ENCODE data around the gene LEKR1. TPM values are rescaled to one million over a fixed set of nuclear protein-coding genes. Genes with fewer than 3 reads are reported as not detected.

The LEKR1 gene
- total and polyA plus RNA-seq, 9 of the 15 experiments (the other 6 are each of a cell fraction or from before 2014, with no cell fraction given): 0.76 to 1.8 (median 1.2) TPM

DNA sequence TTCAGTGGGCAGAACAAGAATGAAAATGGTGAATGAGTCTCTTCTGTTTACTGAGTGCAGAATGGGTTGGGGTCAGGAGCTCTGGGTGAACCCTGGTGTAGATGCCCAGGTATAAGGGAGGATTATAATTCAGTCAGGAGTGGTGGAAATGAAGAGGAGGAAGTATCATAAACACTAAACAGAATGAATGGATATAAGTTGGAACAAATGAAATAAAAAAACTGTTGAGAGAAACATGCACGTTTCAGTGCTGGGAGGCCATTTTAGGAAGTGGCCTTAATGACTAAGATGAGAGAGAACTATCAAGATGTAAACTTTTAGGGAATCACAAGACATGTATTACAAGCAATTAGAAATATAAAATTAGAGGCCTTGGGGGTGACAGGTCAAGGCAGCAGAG lies 32.8 kb upstream of the LEKR1 start (continued):
- TF ChIP-seq, protein P1, sequence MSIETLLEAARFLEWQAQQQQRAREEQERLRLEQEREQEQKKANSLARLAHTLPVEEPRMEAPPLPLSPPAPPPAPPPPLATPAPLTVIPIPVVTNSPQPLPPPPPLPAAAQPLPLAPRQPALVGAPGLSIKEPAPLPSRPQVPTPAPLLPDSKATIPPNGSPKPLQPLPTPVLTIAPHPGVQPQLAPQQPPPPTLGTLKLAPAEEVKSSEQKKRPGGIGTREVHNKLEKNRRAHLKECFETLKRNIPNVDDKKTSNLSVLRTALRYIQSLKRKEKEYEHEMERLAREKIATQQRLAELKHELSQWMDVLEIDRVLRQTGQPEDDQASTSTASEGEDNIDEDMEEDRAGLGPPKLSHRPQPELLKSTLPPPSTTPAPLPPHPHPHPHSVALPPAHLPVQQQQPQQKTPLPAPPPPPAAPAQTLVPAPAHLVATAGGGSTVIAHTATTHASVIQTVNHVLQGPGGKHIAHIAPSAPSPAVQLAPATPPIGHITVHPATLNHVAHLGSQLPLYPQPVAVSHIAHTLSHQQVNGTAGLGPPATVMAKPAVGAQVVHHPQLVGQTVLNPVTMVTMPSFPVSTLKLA (conservative IDR thresholded peaks at IDR 0.05): no peak
- TF ChIP-seq RBM22 (IDR thresholded peaks at IDR 0.05; ENCODE audit: low read depth, low read length, poor library complexity, severe bottlenecking): no peak
- TF ChIP-seq CBX3 (IDR thresholded peaks at IDR 0.05; ENCODE audit: borderline replicate concordance in 1 of 2, low read length in 2 of 2): no peak
- TF ChIP-seq ATF7 (IDR thresholded peaks at IDR 0.05): no peak
- TF ChIP-seq, protein P2, sequence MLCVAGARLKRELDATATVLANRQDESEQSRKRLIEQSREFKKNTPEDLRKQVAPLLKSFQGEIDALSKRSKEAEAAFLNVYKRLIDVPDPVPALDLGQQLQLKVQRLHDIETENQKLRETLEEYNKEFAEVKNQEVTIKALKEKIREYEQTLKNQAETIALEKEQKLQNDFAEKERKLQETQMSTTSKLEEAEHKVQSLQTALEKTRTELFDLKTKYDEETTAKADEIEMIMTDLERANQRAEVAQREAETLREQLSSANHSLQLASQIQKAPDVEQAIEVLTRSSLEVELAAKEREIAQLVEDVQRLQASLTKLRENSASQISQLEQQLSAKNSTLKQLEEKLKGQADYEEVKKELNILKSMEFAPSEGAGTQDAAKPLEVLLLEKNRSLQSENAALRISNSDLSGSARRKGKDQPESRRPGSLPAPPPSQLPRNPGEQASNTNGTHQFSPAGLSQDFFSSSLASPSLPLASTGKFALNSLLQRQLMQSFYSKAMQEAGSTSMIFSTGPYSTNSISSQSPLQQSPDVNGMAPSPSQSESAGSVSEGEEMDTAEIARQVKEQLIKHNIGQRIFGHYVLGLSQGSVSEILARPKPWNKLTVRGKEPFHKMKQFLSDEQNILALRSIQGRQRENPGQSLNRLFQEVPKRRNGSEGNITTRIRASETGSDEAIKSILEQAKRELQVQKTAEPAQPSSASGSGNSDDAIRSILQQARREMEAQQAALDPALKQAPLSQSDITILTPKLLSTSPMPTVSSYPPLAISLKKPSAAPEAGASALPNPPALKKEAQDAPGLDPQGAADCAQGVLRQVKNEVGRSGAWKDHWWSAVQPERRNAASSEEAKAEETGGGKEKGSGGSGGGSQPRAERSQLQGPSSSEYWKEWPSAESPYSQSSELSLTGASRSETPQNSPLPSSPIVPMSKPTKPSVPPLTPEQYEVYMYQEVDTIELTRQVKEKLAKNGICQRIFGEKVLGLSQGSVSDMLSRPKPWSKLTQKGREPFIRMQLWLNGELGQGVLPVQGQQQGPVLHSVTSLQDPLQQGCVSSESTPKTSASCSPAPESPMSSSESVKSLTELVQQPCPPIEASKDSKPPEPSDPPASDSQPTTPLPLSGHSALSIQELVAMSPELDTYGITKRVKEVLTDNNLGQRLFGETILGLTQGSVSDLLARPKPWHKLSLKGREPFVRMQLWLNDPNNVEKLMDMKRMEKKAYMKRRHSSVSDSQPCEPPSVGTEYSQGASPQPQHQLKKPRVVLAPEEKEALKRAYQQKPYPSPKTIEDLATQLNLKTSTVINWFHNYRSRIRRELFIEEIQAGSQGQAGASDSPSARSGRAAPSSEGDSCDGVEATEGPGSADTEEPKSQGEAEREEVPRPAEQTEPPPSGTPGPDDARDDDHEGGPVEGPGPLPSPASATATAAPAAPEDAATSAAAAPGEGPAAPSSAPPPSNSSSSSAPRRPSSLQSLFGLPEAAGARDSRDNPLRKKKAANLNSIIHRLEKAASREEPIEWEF (CRISPR knock-in tag; IDR thresholded peaks at IDR 0.05): no peak
- TF ChIP-seq CREB1 (IDR thresholded peaks at IDR 0.05): no peak
- no peak for TF ChIP-seq CREB1 (CRISPR knock-in tag; IDR thresholded peaks at IDR 0.05)
- no peak; the same call in 1 of the 2 replicates for TF ChIP-seq CXXC5 (CRISPR knock-in tag; IDR thresholded peaks at IDR 0.05)
- no peak for TF ChIP-seq POLR2AphosphoS2 (IDR thresholded peaks at IDR 0.05; ENCODE audit: low read length)
- no peak for TF ChIP-seq ZNF436 (CRISPR knock-in tag; IDR thresholded peaks at IDR 0.05)
- no peak for TF ChIP-seq EGR1 (conservative IDR thresholded peaks at IDR 0.05)
- TF ChIP-seq, protein P3, sequence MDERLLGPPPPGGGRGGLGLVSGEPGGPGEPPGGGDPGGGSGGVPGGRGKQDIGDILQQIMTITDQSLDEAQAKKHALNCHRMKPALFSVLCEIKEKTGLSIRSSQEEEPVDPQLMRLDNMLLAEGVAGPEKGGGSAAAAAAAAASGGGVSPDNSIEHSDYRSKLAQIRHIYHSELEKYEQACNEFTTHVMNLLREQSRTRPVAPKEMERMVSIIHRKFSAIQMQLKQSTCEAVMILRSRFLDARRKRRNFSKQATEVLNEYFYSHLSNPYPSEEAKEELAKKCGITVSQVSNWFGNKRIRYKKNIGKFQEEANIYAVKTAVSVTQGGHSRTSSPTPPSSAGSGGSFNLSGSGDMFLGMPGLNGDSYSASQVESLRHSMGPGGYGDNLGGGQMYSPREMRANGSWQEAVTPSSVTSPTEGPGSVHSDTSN (CRISPR knock-in tag; IDR thresholded peaks at IDR 0.05; ENCODE audit: low read depth): no peak
- TF ChIP-seq, protein P3 (tag; conservative IDR thresholded peaks at IDR 0.05; ENCODE audit: low read depth): no peak
- peak; percentile 90; the same call in 1 of the 2 replicates for TF ChIP-seq ZNF175 (CRISPR knock-in tag; IDR thresholded peaks at IDR 0.05; ENCODE audit: low read depth)
- TF ChIP-seq, protein P4, sequence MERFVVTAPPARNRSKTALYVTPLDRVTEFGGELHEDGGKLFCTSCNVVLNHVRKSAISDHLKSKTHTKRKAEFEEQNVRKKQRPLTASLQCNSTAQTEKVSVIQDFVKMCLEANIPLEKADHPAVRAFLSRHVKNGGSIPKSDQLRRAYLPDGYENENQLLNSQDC (CRISPR knock-in tag; IDR thresholded peaks at IDR 0.05): no peak
- TF ChIP-seq NCOA6 (IDR thresholded peaks at IDR 0.05): no peak
- TF ChIP-seq, protein P5, sequence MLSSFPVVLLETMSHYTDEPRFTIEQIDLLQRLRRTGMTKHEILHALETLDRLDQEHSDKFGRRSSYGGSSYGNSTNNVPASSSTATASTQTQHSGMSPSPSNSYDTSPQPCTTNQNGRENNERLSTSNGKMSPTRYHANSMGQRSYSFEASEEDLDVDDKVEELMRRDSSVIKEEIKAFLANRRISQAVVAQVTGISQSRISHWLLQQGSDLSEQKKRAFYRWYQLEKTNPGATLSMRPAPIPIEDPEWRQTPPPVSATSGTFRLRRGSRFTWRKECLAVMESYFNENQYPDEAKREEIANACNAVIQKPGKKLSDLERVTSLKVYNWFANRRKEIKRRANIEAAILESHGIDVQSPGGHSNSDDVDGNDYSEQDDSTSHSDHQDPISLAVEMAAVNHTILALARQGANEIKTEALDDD (IDR thresholded peaks at IDR 0.05): no peak
- TF ChIP-seq, protein P6, sequence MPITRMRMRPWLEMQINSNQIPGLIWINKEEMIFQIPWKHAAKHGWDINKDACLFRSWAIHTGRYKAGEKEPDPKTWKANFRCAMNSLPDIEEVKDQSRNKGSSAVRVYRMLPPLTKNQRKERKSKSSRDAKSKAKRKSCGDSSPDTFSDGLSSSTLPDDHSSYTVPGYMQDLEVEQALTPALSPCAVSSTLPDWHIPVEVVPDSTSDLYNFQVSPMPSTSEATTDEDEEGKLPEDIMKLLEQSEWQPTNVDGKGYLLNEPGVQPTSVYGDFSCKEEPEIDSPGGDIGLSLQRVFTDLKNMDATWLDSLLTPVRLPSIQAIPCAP (CRISPR knock-in tag; IDR thresholded peaks at IDR 0.05; ENCODE audit: borderline replicate concordance): no peak

Measured in K562 (cell line).